ENCODE measurements around the gene RSPO3.

Gene RSPO3

GRCh38 chr6:127164036-127164435 lies 45.6 kb downstream of the RSPO3 start:
- no peak for DNase-seq

GRCh38 chr6:127164565-127164964 lies 46.1 kb downstream of the RSPO3 start:
- no peak for DNase-seq

GRCh38 chr6:127173156-127173940 lies 54.9 kb downstream of the RSPO3 start:
- no peak for DNase-seq

- DNase-seq, result no peak
Observed at GRCh38 chr6:127176146-127176545, 57.7 kb downstream of the RSPO3 start.

GRCh38 chr6:127177030-127177922 lies 58.8 kb downstream of the RSPO3 start:
- DNase-seq, result no peak

- DNase-seq, result no peak
Observed at GRCh38 chr6:127177923-127178231, 59.4 kb downstream of the RSPO3 start.

- DNase-seq, result no peak
Observed at GRCh38 chr6:127178746-127179145, 60.3 kb downstream of the RSPO3 start.

GRCh38 chr6:127180426-127180825 lies 62.0 kb downstream of the RSPO3 start:
- DNase-seq, result no peak

GRCh38 chr6:127182501-127182900 lies 64.0 kb downstream of the RSPO3 start:
- no peak for DNase-seq

- no peak for DNase-seq
Observed at GRCh38 chr6:127185437-127185995, 67.0 kb downstream of the RSPO3 start.

GRCh38 chr6:127186889-127187288 lies 68.4 kb downstream of the RSPO3 start:
- peak; percentile 70 for DNase-seq

GRCh38 chr6:127188744-127189143 lies 70.3 kb downstream of the RSPO3 start:
- DNase-seq, result no peak

GRCh38 chr6:127190552-127190951 lies 72.1 kb downstream of the RSPO3 start:
- peak; percentile 3 for DNase-seq

- DNase-seq, result no peak
Observed at GRCh38 chr6:127191716-127192115, 73.2 kb downstream of the RSPO3 start.

GRCh38 chr6:127192911-127193541 lies 74.6 kb downstream of the RSPO3 start:
- no peak for DNase-seq

- no peak for DNase-seq
Observed at GRCh38 chr6:127195833-127196232, 77.4 kb downstream of the RSPO3 start.

GRCh38 chr6:127198549-127198948 lies 80.1 kb downstream of the RSPO3 start:
- DNase-seq, result no peak

- no peak for DNase-seq
Observed at GRCh38 chr6:127199470-127199869, 81.0 kb downstream of the RSPO3 start.

GRCh38 chr6:127200114-127200513 lies 81.6 kb downstream of the RSPO3 start:
- no peak for DNase-seq

GRCh38 chr6:127201321-127201720 lies 82.8 kb downstream of the RSPO3 start:
- no peak for DNase-seq

GRCh38 chr6:127202676-127203075 lies 84.2 kb downstream of the RSPO3 start:
- DNase-seq, result no peak

GRCh38 chr6:127204281-127204680 lies 85.8 kb downstream of the RSPO3 start:
- DNase-seq, result no peak

- no peak for DNase-seq
Observed at GRCh38 chr6:127205036-127205435, 86.6 kb downstream of the RSPO3 start.
